NCI-H1417 treated with DMSO at 0.1 percent for 48 hours (cell line): ENCODE results near the gene MADCAM1.

Experiments
- DNase-seq: peaks from one replicate; lab custom pipeline; 2025; lab: John Stamatoyannopoulos, UW

MADCAM1 gene

DNA sequence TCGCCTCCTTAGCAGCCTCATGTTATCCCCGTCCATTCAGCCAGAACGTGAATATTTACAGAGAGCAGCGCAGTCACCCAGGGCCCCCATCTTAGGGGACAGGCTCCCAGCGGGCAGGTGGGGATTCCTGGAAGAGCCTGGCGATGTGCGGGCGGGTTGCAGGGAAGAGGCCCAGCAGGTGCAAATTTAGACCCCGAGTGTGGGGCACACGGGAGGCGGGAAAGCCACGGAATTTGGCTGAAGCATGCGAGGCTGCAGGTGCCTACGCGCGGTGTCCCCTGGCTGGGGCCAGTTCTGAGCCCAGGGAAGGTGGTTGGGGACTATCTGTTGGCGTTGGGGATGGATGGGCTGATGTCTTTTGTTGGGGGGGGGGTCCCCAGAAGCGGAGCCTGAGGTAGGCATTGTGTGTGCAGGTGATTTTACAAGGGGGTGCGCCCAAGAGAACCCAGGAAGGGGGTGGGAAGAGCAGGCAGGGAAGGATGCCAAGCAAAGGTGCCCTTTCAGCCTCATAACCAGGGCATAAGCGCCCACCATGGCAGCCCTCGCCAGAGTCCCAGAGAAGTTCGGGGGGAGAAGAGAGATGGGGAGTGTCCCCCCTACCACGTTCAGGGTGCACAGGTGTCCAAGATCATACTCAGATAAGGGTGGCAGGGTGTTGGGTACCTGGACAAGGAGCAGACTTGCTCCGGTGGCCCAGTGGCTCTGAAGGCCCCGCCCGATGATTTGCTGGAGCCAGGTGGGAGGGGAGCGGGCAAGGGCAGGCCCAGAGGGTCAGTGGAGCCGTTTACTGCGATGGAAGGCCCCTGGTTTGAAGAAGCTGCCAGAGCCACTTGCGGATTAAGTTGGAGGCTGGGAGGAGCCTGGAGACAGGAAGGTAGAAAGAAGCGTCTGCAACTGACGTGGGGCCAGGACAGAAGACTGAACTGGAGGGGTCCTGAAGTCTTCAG is 12.2 kb downstream of the MADCAM1 start:
- no peak for DNase-seq

- peak; percentile 87 for DNase-seq
Observed at GRCh38 chr19:510606-511100, 14.4 kb downstream of the MADCAM1 start.

- peak; percentile 100 for DNase-seq
Observed at GRCh38 chr19:511101-511851, 15.0 kb downstream of the MADCAM1 start.

DNA sequence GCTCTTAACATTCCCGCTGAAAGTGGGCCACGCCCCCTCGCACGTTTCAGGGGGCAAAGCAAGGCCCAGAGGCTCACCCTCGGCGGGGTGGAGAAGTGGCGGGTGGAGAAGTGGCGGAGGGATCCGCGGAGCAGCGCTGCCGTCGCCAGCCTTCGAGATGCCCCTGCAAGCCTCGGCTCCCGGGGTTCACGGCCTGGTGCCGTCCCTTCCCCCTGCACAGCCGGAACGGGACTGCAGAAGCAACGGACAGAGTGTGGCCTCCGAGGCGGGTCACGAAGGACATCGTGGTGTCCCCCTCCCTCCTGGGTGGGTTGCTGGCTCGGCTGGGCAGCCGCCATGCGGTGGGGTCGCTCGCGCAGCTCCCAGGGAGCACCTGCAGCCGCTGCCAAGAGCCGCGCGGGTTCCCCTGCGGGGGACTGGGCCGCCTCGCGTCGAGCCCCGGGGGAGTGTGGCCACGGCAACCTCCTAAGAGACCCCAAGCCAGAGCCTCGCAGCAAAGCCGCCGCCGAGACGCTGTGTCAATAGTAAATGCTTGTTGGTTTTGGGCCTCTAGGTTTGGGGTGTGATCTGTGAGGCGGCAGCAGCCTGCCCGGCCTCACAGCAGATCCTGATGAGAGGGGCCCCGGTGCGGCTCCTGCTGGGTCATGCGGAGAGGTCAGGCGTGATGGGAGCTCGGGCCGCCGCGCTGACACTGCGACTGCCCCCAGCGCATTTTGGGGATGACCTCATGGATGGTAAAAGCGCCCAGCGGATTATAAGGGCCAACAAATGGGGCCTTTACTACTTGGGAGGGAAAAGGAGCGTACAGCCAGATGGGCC is 16.5 kb downstream of the MADCAM1 start:
- no peak for DNase-seq

DNA sequence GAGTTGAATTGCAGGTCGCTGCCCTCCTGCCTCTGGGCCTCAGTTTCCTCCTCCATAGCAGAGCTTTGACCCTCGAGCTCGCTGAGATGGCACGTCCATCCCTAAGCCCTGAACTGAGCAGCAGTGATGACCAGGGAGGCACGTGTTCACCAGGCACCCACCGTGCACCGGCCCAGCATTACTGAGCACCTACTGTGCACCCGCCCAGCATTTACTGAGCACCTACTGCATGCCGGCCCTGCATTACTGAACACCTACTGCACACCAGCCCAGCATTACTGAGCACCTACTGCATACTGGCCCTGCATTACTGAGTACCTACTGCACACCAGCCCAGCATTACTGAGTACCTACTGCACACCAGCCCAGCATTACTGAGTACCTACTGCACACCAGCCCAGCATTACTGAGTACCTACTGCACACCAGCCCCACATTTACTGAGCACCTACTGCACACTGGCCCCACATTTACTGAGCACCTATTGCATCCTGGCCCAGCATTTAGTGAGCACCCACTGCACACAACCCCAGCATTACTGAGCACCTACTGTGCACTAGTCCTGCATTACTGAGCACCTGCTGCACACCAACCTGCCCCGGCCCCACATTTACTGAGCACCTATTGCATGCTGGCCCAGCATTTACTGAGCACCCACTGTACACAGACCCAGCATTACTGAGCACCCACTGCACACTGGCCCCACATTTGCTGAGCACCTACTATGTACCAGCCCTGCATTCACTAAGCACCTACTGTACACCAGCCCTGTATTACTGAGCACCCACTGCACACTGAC is 17.3 kb downstream of the MADCAM1 start:
- no peak for DNase-seq

DNA sequence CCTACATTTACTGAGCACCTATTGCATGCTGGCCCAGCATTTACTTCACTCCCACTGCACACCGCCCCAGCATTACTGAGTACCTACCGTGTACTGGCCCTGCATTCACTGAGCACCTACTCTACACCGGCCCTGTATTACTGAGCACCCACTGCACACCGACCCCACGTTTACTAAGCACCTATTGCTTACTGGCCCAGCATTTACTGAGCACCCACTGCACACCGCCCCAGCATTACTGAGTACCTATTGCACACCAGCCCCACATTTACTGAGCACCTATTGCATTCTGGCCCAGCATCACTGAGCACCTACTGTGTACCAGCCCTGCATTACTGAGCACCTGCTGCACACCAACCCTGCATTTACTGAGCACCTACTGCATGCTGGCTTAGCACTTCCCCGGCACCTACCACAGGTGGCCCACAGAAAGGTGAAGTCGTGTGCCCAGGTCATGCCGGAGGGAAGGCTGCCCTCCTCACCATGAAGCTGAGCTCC is 17.9 kb downstream of the MADCAM1 start:
- no peak for DNase-seq

- no peak for DNase-seq
Observed at GRCh38 chr19:517721-518597, 21.7 kb downstream of the MADCAM1 start.

- DNase-seq = no peak
Observed at GRCh38 chr19:518598-519231, 22.4 kb downstream of the MADCAM1 start.

GRCh38 chr19:519449-519865 is 23.2 kb downstream of the MADCAM1 start:
- no peak for DNase-seq

DNA sequence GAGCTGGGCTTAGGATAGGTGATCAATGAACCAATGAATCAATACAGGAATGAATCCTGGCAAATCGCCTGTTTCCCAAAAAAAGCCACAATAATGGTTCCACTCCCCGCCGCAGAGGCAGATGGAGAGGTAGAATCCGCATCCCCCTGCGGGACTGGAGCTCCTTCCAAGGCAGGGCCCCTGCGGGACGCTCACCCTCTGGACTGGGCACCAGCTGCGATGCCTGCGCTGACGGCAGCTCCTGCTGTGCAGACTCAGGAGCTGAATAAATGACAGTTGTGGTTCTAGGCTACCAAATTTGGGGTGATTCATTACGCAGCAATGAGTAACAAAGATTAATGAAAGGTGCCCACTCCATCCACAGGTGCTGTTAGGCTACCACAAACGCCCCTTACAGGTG is 26.4 kb downstream of the MADCAM1 start:
- no peak for DNase-seq

DNA sequence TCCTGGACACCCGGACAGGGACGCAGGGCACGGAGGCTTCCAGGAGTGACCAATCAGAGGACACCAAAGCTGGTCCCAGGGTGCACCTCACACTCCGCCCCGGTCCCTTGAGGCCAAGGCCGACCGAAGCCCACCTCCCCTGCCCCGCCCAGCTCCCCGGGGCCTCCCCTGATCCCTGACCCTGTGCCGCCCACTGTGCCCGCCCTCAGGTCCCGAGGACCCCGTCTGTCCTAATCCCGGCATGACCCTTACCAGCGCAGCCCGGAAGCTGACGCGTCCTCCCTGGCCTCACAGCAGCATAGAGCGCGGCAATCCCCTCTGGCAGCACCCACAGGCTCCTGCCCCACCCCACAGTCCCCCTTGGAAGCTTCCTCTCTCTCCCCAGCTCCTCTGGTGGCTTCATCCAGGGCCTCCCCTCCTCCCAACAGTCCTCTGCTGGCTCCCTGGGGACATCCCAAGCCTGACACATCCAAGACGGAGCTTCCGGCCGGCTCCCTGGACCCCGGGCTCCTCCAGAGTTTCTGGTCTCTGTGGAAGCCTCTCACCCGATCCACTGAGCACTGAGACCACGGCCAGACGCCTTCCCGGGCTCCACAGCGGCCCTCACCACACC is 27.9 kb downstream of the MADCAM1 start:
- no peak for DNase-seq

- no peak for DNase-seq
Observed at GRCh38 chr19:525029-525428, 28.7 kb downstream of the MADCAM1 start.

GRCh38 chr19:525857-526419 is 29.7 kb downstream of the MADCAM1 start:
- DNase-seq = no peak

DNA sequence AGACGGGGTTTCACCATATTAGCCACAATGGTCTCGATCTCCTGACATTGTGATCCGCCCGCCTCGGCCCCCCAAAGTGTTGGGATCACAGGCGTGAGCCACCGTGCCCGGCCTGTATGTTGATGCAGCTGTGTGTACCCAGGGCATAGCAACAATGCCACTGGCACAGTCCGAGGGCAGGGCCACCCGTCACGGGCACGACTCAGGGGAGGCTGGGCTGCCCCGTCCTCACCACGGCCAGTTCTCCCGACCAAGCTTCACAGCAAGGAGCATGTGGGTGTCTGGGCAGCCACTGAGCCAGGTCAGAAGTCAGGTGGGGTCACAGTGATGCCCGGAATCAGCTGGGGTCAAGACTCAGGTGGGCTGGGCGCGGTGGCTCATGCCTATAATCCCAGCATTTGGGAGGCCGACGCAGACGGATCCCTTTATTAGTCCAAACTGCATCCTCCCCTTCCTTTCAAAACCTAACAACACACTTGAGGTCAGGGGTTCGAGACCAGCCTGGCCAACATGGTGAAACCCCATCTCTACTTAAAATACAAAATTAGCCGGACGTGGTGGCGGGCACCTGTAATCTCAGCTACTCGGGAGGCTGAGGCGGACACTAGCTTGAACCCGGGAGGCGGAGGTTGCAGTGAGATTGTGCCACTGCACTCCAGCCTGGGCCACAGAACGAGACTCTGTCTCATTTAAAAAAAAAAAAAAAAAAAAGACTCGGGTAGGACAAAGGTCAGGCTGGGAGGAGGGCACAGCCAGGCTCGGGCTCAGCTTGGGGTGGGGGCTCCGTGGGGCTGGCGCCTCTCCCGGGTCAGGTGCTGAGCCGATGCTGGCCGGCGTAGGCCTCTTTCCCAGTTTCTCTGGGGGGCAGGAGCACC is 34.1 kb downstream of the MADCAM1 start:
- DNase-seq = no peak

DNA sequence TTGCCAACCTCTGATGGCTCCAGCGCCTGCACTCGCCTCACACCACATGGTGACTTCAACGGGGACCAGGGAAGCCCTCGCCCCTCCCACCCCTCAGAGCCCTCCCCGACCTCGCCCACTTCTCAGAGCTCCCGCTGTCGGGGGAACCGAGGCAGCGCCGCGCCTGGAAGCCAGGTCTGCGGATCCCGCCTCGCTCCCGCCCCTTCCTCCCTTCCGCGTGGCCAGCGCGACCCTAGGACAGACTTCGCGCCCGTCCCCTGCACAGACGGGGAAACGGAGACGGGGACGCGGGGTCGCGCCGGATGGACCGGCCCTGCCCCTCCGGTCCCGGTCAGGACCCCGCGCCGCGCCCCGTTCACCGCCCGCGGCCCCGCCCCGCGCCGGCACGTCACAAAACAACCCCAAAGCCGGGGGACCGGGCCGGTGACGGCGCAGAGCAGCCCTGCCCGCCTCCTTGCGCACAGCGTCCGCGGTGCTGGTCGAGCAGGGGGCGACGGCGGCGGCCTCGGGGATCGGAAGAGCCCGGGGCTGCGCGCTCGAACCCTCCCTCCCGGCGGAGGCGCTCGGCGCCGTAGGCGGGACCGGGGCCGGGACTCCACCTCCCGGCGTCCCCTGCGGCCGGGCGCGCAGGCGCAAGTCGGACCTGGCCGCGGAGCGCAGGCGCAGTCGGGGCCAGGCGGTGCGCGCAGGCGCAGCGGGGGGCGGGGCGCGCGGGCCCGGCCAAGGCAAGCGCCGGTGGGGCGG is 34.9 kb downstream of the MADCAM1 start:
- peak; percentile 62 for DNase-seq

DNA sequence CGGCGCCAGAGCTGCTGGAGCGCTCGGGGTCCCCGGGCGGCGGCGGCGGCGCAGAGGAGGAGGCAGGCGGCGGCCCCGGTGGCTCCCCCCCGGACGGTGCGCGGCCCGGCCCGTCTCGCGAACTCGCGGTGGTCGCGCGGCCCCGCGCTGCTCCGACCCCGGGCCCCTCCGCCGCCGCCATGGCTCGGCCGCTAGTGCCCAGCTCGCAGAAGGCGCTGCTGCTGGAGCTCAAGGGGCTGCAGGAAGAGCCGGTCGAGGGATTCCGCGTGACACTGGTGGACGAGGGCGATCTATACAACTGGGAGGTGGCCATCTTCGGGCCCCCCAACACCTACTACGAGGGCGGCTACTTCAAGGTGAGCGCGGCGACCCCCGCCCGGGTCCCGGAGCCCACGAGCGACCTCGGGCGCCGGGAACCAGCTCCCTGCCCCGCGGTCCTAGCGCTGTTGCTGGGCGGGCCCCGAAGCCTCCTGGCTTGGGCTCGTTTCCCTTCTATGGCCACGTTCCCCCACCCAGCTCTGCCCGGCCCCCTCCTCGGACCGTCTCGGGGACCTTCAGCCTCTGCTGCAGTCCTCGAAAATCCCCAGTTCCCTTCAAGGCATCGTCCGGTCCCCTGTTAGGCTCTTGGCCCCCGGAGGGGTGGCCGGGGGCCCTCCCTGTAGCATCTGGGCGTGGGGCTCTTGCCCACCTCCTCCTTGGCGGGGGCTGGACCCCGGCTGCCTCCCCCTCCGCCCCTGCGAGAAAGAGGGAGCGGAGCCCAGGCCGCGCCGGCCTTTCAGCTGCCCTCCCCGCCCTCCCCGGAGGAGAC is 35.7 kb downstream of the MADCAM1 start, which contains the start of gene CDC34:
Gene CDC34, plus strand, starts transcription at position 8 of the 808 bp plus-strand sequence. Its CDS starts 172 bp downstream, at position 180.
- no peak for DNase-seq
